Measurements from ENCODE around the gene PTX4. TPM values are rescaled to one million over a fixed set of nuclear protein-coding genes. Genes with fewer than 3 reads are reported as not detected.

The PTX4 gene, protein sequence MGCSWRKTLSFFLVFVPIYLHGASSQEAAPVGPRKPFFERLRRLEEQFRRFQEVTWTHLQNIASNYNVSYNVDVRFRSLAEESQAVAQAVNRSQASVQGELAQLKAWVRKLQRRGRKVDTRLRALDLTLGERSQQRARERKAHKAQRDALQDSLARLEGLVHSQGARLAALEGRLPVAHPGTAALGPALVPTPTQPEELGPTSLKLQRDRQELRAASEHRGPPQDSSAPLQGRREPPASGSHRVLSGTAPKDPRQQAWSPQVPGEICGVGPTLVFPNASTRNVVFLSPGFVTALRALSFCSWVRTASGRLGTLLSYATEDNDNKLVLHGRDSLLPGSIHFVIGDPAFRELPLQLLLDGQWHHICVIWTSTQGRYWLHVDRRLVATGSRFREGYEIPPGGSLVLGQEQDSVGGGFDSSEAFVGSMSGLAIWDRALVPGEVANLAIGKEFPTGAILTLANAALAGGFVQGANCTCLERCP
- under 1 TPM in 1 of 4 donors, not detected in 3; 0.40 TPM for total RNA-seq

DNA sequence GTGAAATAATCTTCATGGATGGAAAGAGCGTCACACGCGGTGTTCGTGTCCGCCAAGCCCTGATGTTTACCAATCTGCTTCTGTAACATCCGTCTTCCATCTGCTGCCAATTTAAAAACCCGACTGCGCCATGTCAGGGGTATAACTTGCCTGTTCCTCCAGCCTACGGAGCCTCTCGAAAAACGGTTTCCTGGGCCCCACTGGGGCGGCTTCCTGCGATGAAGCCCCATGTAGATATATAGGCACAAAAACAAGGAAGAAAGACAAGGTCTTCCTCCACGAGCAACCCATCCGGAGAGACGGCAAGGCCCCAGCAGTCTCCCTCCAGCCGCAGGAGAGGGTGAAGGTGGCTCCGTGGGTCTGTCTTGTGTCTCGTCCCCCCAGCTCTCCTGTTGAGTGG is at the start of gene PTX4:
TSS of gene PTX4 (minus strand) at position 326 of the 400 bp plus-strand sequence. CDS start at position 291, 35 bp downstream.
- H3K36me3 ChIP-seq, result no peaks in the 10 kb centered on the region
- H3K4me1 ChIP-seq, result peaks cover 0 to 10% (median 6%) of the 10 kb centered on the region in 3 donors
- H3K9me3 ChIP-seq, result no peaks in the 10 kb centered on the region
- WGBS, 2 donors (ENCODE audit: low coverage in 1 of 2), result 83 to 85% methylated on average over 11 to 18 of the region's 19 CpGs
- H3K27me3 ChIP-seq, result no peaks in the 10 kb centered on the region
- H3K4me3 ChIP-seq, result no peak within 1 kb of the TSS
- TF ChIP-seq POLR2AphosphoS5 (IDR thresholded peaks at IDR 0.05), result no peak
- no peak for TF ChIP-seq EP300 (IDR thresholded peaks at IDR 0.05)
- no peak for TF ChIP-seq POLR2A (IDR thresholded peaks at IDR 0.05)
- TF ChIP-seq, protein P1, sequence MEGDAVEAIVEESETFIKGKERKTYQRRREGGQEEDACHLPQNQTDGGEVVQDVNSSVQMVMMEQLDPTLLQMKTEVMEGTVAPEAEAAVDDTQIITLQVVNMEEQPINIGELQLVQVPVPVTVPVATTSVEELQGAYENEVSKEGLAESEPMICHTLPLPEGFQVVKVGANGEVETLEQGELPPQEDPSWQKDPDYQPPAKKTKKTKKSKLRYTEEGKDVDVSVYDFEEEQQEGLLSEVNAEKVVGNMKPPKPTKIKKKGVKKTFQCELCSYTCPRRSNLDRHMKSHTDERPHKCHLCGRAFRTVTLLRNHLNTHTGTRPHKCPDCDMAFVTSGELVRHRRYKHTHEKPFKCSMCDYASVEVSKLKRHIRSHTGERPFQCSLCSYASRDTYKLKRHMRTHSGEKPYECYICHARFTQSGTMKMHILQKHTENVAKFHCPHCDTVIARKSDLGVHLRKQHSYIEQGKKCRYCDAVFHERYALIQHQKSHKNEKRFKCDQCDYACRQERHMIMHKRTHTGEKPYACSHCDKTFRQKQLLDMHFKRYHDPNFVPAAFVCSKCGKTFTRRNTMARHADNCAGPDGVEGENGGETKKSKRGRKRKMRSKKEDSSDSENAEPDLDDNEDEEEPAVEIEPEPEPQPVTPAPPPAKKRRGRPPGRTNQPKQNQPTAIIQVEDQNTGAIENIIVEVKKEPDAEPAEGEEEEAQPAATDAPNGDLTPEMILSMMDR (IDR thresholded peaks at IDR 0.05), result no peak
- no peak within 1 kb of the TSS for H3K27ac ChIP-seq
- no peak for ATAC-seq

DNA sequence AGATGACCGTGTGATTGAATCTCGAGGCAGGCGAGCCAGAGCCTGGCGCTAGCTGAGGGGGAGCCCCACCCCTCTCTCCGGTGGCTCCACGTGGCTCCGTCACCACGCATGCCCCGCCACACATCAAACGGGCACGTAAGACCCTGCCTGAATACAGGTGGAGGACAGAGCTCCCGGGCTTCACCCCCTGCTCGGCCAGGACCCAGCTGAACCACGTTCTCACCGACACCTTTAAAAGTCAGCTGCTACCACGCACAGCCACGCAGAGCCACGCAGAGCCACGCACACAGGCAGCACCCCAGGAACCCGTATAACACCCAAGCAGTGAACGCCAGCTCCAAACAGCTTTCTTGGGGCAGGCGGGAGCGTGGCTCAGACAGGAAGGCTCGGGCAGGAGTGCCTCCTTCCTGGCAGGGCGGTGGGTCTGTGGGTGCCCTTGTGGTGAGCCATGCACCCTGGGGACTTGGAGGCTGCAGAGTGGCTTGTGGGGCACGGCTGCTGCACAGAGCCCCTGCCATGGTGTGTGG is 49.1 kb upstream of the PTX4 start:
- Histone ChIP-seq H3K27ac (peak overlapping the region in 3 of 4 donors; percentile 83 to 92 (median 90)), H3K4me1 (peaks cover 0 to 88% (median 18%) of the 10 kb centered on the region in 3 donors), H3K9me3 (no peaks in the 10 kb centered on the region), H3K27me3 (no peaks in the 10 kb centered on the region), H3K36me3 (peaks cover 0 to 79% of the 10 kb centered on the region in 2 donors), H3K4me3 (peak overlapping the region in 1 of 2 donors; percentile 67)
- ATAC-seq, result no peak
- WGBS, 2 donors (ENCODE audit: low coverage in 1 of 2), result 91% methylated on average over 8 of the region's 26 CpGs; no CpG with 5 or more reads in 1 of the 2 donors
- TF ChIP-seq EP300 (IDR thresholded peaks at IDR 0.05) (no peak), POLR2AphosphoS5 (IDR thresholded peaks at IDR 0.05) (no peak), POLR2A (IDR thresholded peaks at IDR 0.05) (no peak)
- TF ChIP-seq, protein P1 (IDR thresholded peaks at IDR 0.05), result no peak

DNA sequence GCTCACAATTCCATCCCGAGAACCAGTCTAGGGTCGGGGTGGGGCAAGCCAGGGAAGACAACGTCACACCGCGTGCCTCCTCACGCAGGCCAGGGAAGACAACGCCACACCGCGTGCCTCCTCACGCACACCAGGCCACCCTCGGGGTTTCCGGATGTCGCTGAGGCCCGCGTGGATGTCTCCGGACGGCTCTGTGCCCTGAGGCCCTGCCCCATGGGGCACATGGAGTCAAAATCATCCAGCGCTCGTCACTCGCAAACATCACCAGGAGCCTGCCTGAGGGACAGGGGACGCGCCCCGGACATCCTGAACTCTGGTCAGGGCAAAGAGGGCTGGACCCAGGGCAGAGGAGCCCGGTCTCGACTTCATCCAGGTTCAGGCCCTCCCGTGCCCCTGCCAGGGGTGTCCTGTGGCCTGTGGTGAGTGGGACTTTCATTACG is 48.4 kb upstream of the PTX4 start:
- Histone ChIP-seq H3K27me3 (no peaks in the 10 kb centered on the region), H3K9me3 (no peaks in the 10 kb centered on the region), H3K27ac (peak overlapping the region in 3 of 4 donors; percentile 83 to 92 (median 90)), H3K4me3 (peak overlapping the region in 1 of 2 donors; percentile 67), H3K36me3 (peaks cover 0 to 72% of the 10 kb centered on the region in 2 donors), H3K4me1 (peaks cover 0 to 88% (median 21%) of the 10 kb centered on the region in 3 donors)
- no peak for ATAC-seq
- TF ChIP-seq POLR2AphosphoS5 (IDR thresholded peaks at IDR 0.05), result no peak
- no peak for TF ChIP-seq POLR2A (IDR thresholded peaks at IDR 0.05)
- no peak for TF ChIP-seq EP300 (IDR thresholded peaks at IDR 0.05)
- TF ChIP-seq, protein P1 (IDR thresholded peaks at IDR 0.05), result no peak
- WGBS, 2 donors (ENCODE audit: low coverage in 1 of 2), result 83 to 100% methylated on average over 1 of the region's 27 CpGs

DNA sequence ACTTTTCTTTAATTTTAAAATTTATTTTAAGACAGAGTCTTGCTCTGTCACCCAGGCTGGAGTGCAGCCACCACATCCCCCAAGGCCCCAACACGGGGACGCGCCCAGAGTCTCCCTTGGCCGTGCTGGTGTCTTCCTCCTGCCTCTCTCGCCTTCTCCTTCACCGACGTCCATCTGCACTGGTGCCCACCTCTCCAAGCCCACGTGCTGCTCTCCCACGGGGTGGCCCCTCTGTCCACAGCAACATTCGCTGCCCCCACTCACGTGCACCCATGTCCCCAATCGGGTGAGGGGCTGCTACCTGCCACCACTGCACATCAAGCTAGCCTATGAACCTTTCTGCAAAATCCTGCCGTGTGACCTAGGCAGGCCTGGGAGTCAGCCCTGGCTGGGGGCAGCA is 47.9 kb upstream of the PTX4 start:
- peak overlapping the region in 1 of 2 donors; percentile 67 for H3K4me3 ChIP-seq
- H3K27ac ChIP-seq, result peak overlapping the region in 3 of 4 donors; percentile 83 to 92 (median 90)
- ATAC-seq, result no peak
- H3K9me3 ChIP-seq, result no peaks in the 10 kb centered on the region
- H3K4me1 ChIP-seq, result peaks cover 0 to 88% (median 26%) of the 10 kb centered on the region in 3 donors
- no peaks in the 10 kb centered on the region for H3K27me3 ChIP-seq
- WGBS, 2 donors (ENCODE audit: low coverage in 1 of 2), result 75 to 88% methylated on average over 10 to 13 of the region's 13 CpGs
- TF ChIP-seq, protein P1 (IDR thresholded peaks at IDR 0.05), result no peak
- no peak for TF ChIP-seq EP300 (IDR thresholded peaks at IDR 0.05)
- no peak for TF ChIP-seq POLR2AphosphoS5 (IDR thresholded peaks at IDR 0.05)
- TF ChIP-seq POLR2A (IDR thresholded peaks at IDR 0.05), result no peak
- peaks cover 0 to 67% of the 10 kb centered on the region in 2 donors for H3K36me3 ChIP-seq

Data from gastroesophageal sphincter (tissue), 4 donors.